Skin epidermis (tissue), 12 donors: ENCODE measurements around the gene SLIT3.

Source experiments
- H3K27ac ChIP-seq, 21 experiments: fragments of 200-600 bp; sonication (generic) in 11 of 21; one replicate each; pipeline ENCODE4 v1.5.0; 2020; ENCODE audit warnings: mild to moderate bottlenecking in 3 of 21, inconsistent platforms in 2 of 21, moderate library complexity in 2 of 21
- H3K4me3 ChIP-seq, 7 experiments: fragments of 200-600 bp; sonication (generic) in 2 of 7; one replicate each; pipeline ENCODE4 v1.5.0; 2020; ENCODE audit warnings: inconsistent platforms in 2 of 7, mild to moderate bottlenecking in 2 of 7, moderate library complexity in 1 of 7

Gene SLIT3

GRCh38 chr5:168734620-168735300, 566.2 kb downstream of the SLIT3 start:
- peak overlapping the region in 3 of 21 experiments; percentile 19 to 61 (median 43) for H3K27ac ChIP-seq
- no peak overlapping the region for H3K4me3 ChIP-seq

GRCh38 chr5:168734119-168734518, 566.8 kb downstream of the SLIT3 start:
- Histone ChIP-seq H3K27ac (peak overlapping the region in 2 of 21 experiments; percentile 5 to 44), H3K4me3 (no peak overlapping the region)

- Histone ChIP-seq H3K27ac (no peak overlapping the region), H3K4me3 (no peak overlapping the region)
These were observed 572.3 kb downstream of the SLIT3 start for GRCh38 chr5:168728546-168729211.

GRCh38 chr5:168727547-168727946, 573.4 kb downstream of the SLIT3 start:
- Histone ChIP-seq H3K27ac (no peak overlapping the region), H3K4me3 (no peak overlapping the region)

GRCh38 chr5:168726342-168726741, 574.6 kb downstream of the SLIT3 start:
- Histone ChIP-seq H3K27ac (no peak overlapping the region), H3K4me3 (no peak overlapping the region)

GRCh38 chr5:168724227-168724626, 576.7 kb downstream of the SLIT3 start:
- H3K4me3 ChIP-seq = no peak overlapping the region
- no peak overlapping the region for H3K27ac ChIP-seq

GRCh38 chr5:168723037-168723436, 577.9 kb downstream of the SLIT3 start:
- no peak overlapping the region for H3K27ac ChIP-seq
- no peak overlapping the region for H3K4me3 ChIP-seq

- Histone ChIP-seq H3K4me3 (no peak overlapping the region), H3K27ac (no peak overlapping the region)
These were observed 579.0 kb downstream of the SLIT3 start for GRCh38 chr5:168721966-168722365.

- H3K27ac ChIP-seq = no peak overlapping the region
- no peak overlapping the region for H3K4me3 ChIP-seq
These were observed 579.8 kb downstream of the SLIT3 start for GRCh38 chr5:168721002-168721753.

GRCh38 chr5:168720575-168720974, 580.4 kb downstream of the SLIT3 start:
- Histone ChIP-seq H3K4me3 (no peak overlapping the region), H3K27ac (no peak overlapping the region)

- Histone ChIP-seq H3K4me3 (no peak overlapping the region), H3K27ac (no peak overlapping the region)
These were observed 586.9 kb downstream of the SLIT3 start for GRCh38 chr5:168714046-168714445.

- Histone ChIP-seq H3K27ac (peak overlapping the region in 2 of 21 experiments; percentile 12 to 39), H3K4me3 (no peak overlapping the region)
These were observed 587.9 kb downstream of the SLIT3 start for GRCh38 chr5:168713051-168713450.

- Histone ChIP-seq H3K27ac (peak overlapping the region in 1 of 21 experiments; percentile 19), H3K4me3 (no peak overlapping the region)
These were observed 588.5 kb downstream of the SLIT3 start for GRCh38 chr5:168712280-168712924.

GRCh38 chr5:168710706-168711105, 590.2 kb downstream of the SLIT3 start:
- Histone ChIP-seq H3K4me3 (no peak overlapping the region), H3K27ac (no peak overlapping the region)

- Histone ChIP-seq H3K4me3 (no peak overlapping the region), H3K27ac (peak overlapping the region in 1 of 21 experiments; percentile 21)
These were observed 592.9 kb downstream of the SLIT3 start for GRCh38 chr5:168707716-168708695.

- H3K4me3 ChIP-seq = no peak overlapping the region
- H3K27ac ChIP-seq = no peak overlapping the region
These were observed 594.3 kb downstream of the SLIT3 start for GRCh38 chr5:168706655-168707069.

GRCh38 chr5:168705321-168705720, 595.6 kb downstream of the SLIT3 start:
- no peak overlapping the region for H3K4me3 ChIP-seq

GRCh38 chr5:168702511-168702910, 598.4 kb downstream of the SLIT3 start:
- Histone ChIP-seq H3K27ac (no peak overlapping the region), H3K4me3 (no peak overlapping the region)

More at GRCh38 chr5:168705321-168705720, 595.6 kb downstream of the SLIT3 start:
- no peak overlapping the region for H3K27ac ChIP-seq

GRCh38 chr5:168701641-168702040, 599.3 kb downstream of the SLIT3 start:
- no peak overlapping the region for H3K27ac ChIP-seq

More at GRCh38 chr5:168701641-168702040, 599.3 kb downstream of the SLIT3 start:
- H3K4me3 ChIP-seq = no peak overlapping the region
